Measurements from ENCODE around the gene DSCAML1.

- TF ChIP-seq CTCF (IDR thresholded peaks at IDR 0.05), result no peak
- no peak for TF ChIP-seq POLR2A (IDR thresholded peaks at IDR 0.05)
Measured at GRCh38 chr11:117839380-117839881, 42.4 kb upstream of the DSCAML1 start.
